LNCAP (cell line): ENCODE measurements around the gene ARHGEF10L.

Experiments used
- CTCF ChIP-seq: fragments of 450-650 bp; IDR thresholded peaks from 2 replicates; pipeline ENCODE4 v1.5.1; 2017; ENCODE audit warnings: mild to moderate bottlenecking

The ARHGEF10L gene

GRCh38 chr1:17558541-17558940, 19.0 kb downstream of the ARHGEF10L start:
- TF ChIP-seq CTCF: no peak

- no peak for TF ChIP-seq CTCF
These were observed 19.6 kb downstream of the ARHGEF10L start for GRCh38 chr1:17558954-17559614.

- no peak for TF ChIP-seq CTCF
These were observed 20.3 kb downstream of the ARHGEF10L start for GRCh38 chr1:17559615-17560419.

- no peak for TF ChIP-seq CTCF
These were observed 21.7 kb downstream of the ARHGEF10L start for GRCh38 chr1:17561247-17561548.

- no peak for TF ChIP-seq CTCF
These were observed 22.1 kb downstream of the ARHGEF10L start for GRCh38 chr1:17561561-17561985.

GRCh38 chr1:17562375-17562774, 22.9 kb downstream of the ARHGEF10L start:
- no peak for TF ChIP-seq CTCF

GRCh38 chr1:17563494-17564281, 24.2 kb downstream of the ARHGEF10L start:
- TF ChIP-seq CTCF: no peak
